Gastrocnemius medialis (tissue), 4 donors: ENCODE measurements around the gene CTNNBL1.

Experiments
- POLR2A ChIP-seq, 2 donors: fragments of 450-650 bp; IDR thresholded peaks; one replicate each; pipeline ENCODE4 v1.6.1; 2017; ENCODE audit warnings: antibody characterized with exemption in 2 of 2, mild to moderate bottlenecking in 2 of 2, moderate library complexity in 2 of 2
- TF ChIP-seq, protein P1 (sequence below), 5 experiments: fragments of 450-650 bp in 3 of 5; fragments of 200-600 bp in 2 of 5; sonication (generic) in 2 of 5; IDR thresholded peaks in 4 of 5; conservative IDR thresholded peaks in 1 of 5; 1 replicate in 4 of 5; 2 replicates in 1 of 5; pipeline ENCODE4 v1.5.1; 2016 to 2019; ENCODE audit warnings: antibody characterized with exemption in 5 of 5, mild to moderate bottlenecking in 3 of 5, moderate library complexity in 3 of 5

DNA sequence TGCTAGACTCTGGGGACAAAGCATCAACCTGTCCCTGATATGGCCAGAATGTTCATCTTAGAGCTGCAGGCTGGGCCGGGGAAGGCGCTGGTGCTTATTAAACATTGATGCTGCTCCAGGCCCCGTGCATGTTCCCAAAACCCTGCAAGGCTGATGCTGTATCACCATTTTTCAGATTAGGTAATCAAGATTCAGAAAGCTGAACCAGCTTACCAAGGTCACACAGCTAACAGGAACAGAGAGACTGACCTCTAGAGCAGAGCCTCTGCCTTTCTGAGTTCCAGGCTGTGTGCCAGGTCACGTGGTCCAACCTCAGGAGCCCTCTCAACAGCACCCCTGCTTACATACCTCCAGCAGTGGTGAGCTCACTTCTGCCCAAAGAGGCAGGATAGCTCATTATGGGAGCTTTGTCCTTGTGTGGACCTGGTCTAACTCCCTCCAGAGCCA is 193.0 kb downstream of the CTNNBL1 start:
- TF ChIP-seq, protein P1, sequence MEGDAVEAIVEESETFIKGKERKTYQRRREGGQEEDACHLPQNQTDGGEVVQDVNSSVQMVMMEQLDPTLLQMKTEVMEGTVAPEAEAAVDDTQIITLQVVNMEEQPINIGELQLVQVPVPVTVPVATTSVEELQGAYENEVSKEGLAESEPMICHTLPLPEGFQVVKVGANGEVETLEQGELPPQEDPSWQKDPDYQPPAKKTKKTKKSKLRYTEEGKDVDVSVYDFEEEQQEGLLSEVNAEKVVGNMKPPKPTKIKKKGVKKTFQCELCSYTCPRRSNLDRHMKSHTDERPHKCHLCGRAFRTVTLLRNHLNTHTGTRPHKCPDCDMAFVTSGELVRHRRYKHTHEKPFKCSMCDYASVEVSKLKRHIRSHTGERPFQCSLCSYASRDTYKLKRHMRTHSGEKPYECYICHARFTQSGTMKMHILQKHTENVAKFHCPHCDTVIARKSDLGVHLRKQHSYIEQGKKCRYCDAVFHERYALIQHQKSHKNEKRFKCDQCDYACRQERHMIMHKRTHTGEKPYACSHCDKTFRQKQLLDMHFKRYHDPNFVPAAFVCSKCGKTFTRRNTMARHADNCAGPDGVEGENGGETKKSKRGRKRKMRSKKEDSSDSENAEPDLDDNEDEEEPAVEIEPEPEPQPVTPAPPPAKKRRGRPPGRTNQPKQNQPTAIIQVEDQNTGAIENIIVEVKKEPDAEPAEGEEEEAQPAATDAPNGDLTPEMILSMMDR (IDR thresholded peaks at IDR 0.05 in 4 of 5, conservative IDR thresholded peaks at IDR 0.05 in 1 of 5) = no peak
- no peak for TF ChIP-seq POLR2A (IDR thresholded peaks at IDR 0.05)
